Mesodermal cell (in vitro differentiated cells): ENCODE data around the gene RIOK3. TPM values are rescaled to one million over a fixed set of nuclear protein-coding genes. Genes with fewer than 3 reads are reported as not detected.

ENCODE experiments used
- H3K27ac ChIP-seq: 2 replicates; pipeline ENCODE4 v1.7.0; 2013; ENCODE audit warnings: mild to moderate bottlenecking, low read depth, low read length, moderate library complexity; ENCODE audit not compliant: severe bottlenecking
- H3K36me3 ChIP-seq: 2 replicates; pipeline ENCODE4 v1.7.1; 2013; ENCODE audit warnings: mild to moderate bottlenecking, low read length, moderate library complexity; ENCODE audit not compliant: control insufficient read depth, insufficient read depth
- H3K4me1 ChIP-seq: one replicate; pipeline ENCODE4 v1.7.1; 2013; ENCODE audit warnings: mild to moderate bottlenecking, low read length; ENCODE audit not compliant: insufficient read depth, control insufficient read depth, poor library complexity, severe bottlenecking
- H3K4me3 ChIP-seq: 2 replicates; pipeline ENCODE4 v1.7.0; 2013; ENCODE audit warnings: low read length, control low read depth, mild to moderate bottlenecking; ENCODE audit not compliant: insufficient read depth, poor library complexity, severe bottlenecking; ENCODE audit errors: extremely low read depth
- H3K9me3 ChIP-seq: 2 replicates; pipeline ENCODE4 v1.7.1; 2013; ENCODE audit warnings: mild to moderate bottlenecking, low read length, moderate library complexity; ENCODE audit not compliant: control insufficient read depth
- WGBS, 2 experiments: methylation state at CpG; one replicate each; pipeline ENCODE4 v1.1.5; 2013; ENCODE audit warnings: missing lambda C conversion rate in 2 of 2; ENCODE audit not compliant: insufficient coverage in 2 of 2; 5-methylcytosine and 5-hydroxymethylcytosine counted together
- polyA plus RNA-seq, 2 experiments: library from polyadenylated mRNA; stranded (reverse); fragments of 50-300 nt; gene quantifications; one replicate each; pipeline ENCODE4 v1.2.3, GENCODE V29; 2013

Gene RIOK3, protein sequence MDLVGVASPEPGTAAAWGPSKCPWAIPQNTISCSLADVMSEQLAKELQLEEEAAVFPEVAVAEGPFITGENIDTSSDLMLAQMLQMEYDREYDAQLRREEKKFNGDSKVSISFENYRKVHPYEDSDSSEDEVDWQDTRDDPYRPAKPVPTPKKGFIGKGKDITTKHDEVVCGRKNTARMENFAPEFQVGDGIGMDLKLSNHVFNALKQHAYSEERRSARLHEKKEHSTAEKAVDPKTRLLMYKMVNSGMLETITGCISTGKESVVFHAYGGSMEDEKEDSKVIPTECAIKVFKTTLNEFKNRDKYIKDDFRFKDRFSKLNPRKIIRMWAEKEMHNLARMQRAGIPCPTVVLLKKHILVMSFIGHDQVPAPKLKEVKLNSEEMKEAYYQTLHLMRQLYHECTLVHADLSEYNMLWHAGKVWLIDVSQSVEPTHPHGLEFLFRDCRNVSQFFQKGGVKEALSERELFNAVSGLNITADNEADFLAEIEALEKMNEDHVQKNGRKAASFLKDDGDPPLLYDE
- 58.3 TPM for polyA plus RNA-seq (2013, experiment 1 of 2)
- 53.9 TPM for polyA plus RNA-seq (2013, experiment 2 of 2)

DNA sequence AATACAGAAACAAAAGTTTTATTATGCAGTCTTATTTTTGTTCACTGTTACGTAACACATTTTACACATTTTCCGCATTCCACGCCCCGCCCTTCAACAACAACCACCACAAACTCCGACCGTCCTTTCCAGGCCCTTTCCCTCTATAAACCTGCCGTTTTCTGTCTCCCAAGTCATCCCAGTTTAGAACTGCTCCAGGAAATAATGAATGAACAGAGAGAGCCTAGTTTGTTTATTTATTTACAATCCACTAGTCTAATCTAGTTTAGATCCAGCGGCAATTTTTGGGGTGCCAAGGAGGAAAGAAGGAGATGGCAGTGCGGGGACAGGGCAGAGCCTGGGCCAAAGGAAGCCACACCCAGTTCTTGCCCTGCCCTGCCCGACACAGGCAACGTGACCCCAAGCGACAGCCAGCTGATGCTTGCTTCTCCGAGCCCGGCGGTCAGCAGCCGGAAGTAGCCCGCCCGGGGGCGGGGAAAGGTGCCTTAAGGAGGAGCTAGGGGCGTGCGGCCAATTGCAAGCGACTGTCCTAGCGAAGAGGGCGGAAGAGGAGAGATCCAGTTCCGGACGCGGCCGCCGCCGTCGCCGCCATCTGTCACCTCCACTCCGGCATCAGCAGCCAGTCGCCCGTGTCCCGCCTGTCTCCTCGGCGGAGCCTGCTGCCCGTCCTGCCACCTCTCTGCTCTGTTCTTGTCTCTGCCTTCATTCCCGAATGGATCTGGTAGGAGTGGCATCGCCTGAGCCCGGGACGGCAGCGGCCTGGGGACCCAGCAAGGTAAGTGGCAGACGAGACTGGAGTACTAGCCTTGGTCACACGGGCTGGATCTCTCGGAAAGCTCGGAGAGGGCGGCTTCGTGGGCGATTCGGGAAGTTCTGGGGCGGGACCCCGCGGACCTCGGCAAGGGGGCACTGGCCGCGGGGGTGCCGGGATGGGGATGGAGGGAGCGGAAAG lies at the start of gene RIOK3:
TSS of gene RIOK3 (plus strand) at position 560 of the 952 bp plus-strand sequence. CDS start at position 713, 153 bp downstream.
- Histone ChIP-seq H3K36me3 (peaks cover 16% of the 10 kb centered on the region), H3K4me1 (no peaks in the 10 kb centered on the region), H3K4me3 (peak within 1 kb of the TSS; percentile 98), H3K27ac (peak within 1 kb of the TSS; percentile 92), H3K9me3 (no peaks in the 10 kb centered on the region)
- WGBS, 2 experiments, result 4 to 5% methylated on average over 42 to 52 of the region's 60 CpGs

DNA sequence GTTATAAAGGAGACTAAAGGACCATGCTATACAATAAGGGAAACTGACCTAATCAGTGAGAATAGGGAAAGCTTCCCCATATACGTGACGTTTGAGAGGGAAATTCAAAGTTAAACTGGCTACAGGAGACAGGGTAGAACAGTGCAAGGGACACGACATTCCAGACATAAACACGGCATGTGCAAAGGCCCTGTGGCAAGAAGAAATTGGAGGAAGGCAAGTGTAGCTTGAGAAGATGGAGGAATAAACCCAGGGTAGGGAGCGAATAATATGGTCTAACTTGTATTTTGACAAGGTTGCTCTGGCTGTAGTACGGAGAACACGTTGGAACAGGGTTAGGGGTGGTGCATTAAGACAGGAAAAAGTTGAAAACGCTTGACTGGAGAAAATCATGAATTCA lies 49.8 kb upstream of the RIOK3 start:
- Histone ChIP-seq H3K36me3 (peaks cover 2% of the 10 kb centered on the region), H3K27ac (no peak overlapping the region), H3K9me3 (no peaks in the 10 kb centered on the region), H3K4me3 (no peak overlapping the region), H3K4me1 (peaks cover 15% of the 10 kb centered on the region)
- WGBS, 2 experiments, result 93 to 95% methylated on average over 8 of the region's 8 CpGs

DNA sequence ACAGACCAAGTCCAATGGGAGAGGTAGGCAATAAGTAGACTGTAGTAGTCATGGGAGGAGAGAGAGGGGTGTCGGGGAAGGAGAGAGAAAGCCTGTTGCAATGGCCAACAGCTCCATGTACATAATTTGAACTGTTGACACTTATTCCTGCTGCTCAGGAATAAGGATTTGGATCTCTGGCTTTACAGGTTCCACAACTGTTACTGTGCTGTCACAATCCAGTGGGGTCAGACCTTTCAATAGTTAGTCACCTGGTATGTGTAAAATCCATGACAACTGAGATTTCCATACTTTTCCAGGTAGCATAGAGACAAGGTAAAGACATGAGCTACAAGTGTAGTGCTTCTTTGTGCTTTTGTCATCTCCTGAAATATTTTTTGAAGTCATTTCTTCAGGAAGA lies 47.5 kb upstream of the RIOK3 start:
- Histone ChIP-seq H3K27ac (no peak overlapping the region), H3K9me3 (no peaks in the 10 kb centered on the region), H3K4me1 (peaks cover 15% of the 10 kb centered on the region), H3K36me3 (peaks cover 2% of the 10 kb centered on the region), H3K4me3 (no peak overlapping the region)
- 100% methylated on average over 1 of the region's 1 CpG for WGBS, 2 experiments

DNA sequence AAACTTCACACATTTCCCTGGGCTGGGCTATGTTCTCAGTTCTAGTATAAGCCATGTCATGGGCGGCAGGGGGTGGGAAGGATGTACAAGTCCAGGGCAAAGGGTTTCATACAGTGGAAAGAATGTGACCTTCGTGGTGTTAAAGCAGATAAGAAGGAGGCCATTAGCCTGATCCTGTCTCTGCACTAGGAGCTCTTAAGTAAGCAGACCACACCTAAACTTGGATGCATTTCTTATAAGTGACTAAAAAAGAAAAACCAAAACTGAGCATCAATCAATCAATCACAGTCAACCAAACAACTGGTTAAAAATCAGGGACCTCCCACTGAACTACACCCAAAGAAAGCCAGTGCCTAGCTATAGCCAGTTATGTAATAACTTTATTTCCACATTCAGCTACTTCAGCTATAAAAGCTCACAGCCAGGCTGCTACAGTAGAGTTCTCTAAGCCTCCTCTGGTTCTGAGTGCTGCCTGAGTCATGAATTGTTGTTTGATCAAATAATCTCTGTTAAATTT lies 46.8 kb upstream of the RIOK3 start:
- peaks cover 2% of the 10 kb centered on the region for H3K36me3 ChIP-seq
- H3K27ac ChIP-seq, result no peak overlapping the region
- no peak overlapping the region for H3K4me3 ChIP-seq
- H3K9me3 ChIP-seq, result no peaks in the 10 kb centered on the region
- H3K4me1 ChIP-seq, result peaks cover 9% of the 10 kb centered on the region
- 80 to 100% methylated on average over 1 of the region's 2 CpGs for WGBS, 2 experiments

DNA sequence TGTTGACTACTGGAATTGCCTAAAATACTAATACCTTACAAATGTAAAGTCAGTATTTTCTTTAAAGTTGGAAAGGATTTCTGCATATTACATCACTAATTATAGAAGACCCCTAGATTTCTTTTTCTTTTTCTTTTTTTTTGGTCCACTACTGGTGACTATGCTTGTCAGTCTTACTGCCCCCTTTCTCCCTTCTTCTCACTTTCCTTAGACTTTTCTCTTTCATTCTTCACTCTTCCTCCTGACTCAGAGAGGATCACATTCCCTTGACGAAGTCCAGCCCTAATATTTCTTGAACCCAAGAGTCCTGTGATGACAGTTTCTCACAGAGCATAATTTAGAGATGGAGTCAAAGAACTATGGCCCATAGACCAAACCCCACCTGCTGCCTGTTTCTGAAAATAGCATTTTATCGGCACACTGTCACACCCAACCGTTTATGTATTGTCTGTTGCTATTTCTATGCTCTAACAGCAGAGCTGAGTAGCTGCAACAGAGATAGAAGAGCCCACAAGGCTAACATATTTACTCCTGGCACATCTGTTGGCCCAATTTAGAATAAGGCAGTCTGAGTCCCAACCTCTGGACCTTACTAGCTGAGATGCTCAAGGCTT lies 40.6 kb upstream of the RIOK3 start:
- Histone ChIP-seq H3K9me3 (no peaks in the 10 kb centered on the region), H3K36me3 (no peaks in the 10 kb centered on the region), H3K4me1 (no peaks in the 10 kb centered on the region), H3K27ac (no peak overlapping the region), H3K4me3 (no peak overlapping the region)
- WGBS, 2 experiments, result 83 to 100% methylated on average over 3 of the region's 3 CpGs

DNA sequence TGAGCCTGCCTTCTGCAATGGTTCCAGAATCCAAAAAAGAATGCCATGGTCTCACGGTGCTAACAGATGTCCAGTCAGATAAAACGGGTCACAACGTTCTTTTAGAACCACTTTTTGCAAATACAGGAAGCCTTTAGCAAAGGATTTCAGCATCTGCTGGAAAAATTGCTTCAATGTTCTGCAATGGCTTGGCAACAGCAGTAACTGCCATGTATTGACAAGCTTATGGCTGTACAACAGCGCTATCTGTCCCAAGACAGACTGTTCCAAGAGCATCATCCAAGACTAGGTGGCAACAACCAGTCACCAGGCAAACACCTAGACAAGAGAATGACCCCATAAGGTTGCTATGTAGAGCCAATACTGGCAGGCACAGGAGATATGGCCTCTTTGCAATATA lies 37.6 kb upstream of the RIOK3 start:
- Histone ChIP-seq H3K27ac (no peak overlapping the region), H3K9me3 (no peaks in the 10 kb centered on the region), H3K36me3 (no peaks in the 10 kb centered on the region), H3K4me1 (no peaks in the 10 kb centered on the region), H3K4me3 (no peak overlapping the region)
- WGBS, 2 experiments, result 89 to 92% methylated on average over 4 of the region's 4 CpGs

DNA sequence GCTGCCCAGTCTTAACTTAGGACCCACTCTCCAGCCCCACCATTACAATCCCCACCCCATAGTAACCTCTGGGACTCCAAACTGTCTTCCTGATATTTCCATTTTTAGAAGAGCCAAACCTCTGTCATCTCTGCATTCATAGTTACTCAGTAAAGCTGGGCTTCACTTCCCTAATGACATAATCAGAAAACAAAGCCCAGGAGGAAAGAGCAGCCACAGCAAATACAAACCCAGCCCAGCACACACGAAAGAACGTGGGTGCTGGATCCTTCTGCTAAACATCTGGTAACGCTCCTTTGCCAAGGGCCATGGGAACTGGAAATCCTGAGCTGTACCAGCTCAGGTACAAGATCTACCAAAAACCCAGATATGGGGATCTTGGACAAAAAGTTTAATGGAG lies 36.8 kb upstream of the RIOK3 start:
- H3K27ac ChIP-seq, result no peak overlapping the region
- H3K4me1 ChIP-seq, result no peaks in the 10 kb centered on the region
- no peaks in the 10 kb centered on the region for H3K9me3 ChIP-seq
- 83% methylated on average over 2 of the region's 3 CpGs; no CpG with 5 or more reads in 1 of the 2 experiments for WGBS, 2 experiments
- H3K36me3 ChIP-seq, result no peaks in the 10 kb centered on the region
- H3K4me3 ChIP-seq, result no peak overlapping the region

DNA sequence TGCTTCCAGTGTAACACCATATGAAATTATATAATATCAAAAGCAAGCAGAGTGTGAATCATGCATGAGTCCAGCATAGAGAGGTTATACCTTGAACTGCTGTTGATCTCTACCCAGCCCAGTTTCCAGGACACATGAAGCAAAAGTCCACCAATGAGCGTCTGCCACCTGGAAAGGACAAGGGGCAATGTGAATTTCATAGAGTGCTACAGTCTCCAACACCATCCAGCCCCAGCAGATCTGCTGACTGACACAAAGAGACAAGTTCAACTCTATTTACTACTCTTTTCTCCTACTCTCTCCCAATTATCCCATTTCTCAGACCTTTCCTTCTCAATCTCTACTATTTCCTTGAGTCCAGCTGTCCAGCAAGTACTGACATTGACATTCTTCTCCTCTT lies 31.8 kb upstream of the RIOK3 start:
- 100% methylated on average over 1 of the region's 1 CpG; no CpG with 5 or more reads in 1 of the 2 experiments for WGBS, 2 experiments
- no peaks in the 10 kb centered on the region for H3K36me3 ChIP-seq
- no peaks in the 10 kb centered on the region for H3K4me1 ChIP-seq
- no peak overlapping the region for H3K27ac ChIP-seq
- no peak overlapping the region for H3K4me3 ChIP-seq
- H3K9me3 ChIP-seq, result no peaks in the 10 kb centered on the region

DNA sequence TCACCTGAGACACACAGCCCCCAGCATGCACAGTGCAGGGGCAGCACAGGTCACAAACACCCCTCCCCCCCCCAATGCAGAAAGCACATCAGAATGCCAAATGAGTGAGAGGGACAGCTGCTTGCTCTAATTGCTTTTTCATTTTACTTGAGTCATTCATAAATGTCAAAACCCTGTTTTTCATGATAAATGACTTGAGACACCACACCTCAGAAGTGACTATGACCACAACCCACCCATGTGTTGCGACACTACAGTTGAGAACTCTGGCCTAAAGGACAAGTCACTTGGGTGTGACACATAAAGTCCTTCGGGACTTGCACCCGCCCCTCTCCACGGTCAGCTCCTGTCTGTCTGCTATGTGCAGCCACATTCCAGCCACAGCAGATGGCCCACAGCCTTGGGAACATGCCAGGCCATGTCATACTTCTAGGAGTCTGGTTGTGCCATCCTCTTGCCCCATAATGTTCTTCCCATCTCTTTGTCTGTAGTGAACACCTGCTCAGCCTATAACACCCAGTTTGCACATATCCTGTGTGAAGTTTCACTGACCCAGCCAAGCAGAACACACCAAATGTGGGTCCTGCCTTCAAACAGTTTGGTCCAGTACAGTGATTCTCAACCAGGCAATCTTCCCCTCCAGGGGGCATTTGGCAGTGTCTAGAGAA lies 30.2 kb upstream of the RIOK3 start:
- H3K36me3 ChIP-seq, result no peaks in the 10 kb centered on the region
- WGBS, 2 experiments, result 83 to 88% methylated on average over 4 of the region's 4 CpGs
- no peaks in the 10 kb centered on the region for H3K9me3 ChIP-seq
- no peaks in the 10 kb centered on the region for H3K4me1 ChIP-seq
- H3K4me3 ChIP-seq, result no peak overlapping the region
- H3K27ac ChIP-seq, result no peak overlapping the region

DNA sequence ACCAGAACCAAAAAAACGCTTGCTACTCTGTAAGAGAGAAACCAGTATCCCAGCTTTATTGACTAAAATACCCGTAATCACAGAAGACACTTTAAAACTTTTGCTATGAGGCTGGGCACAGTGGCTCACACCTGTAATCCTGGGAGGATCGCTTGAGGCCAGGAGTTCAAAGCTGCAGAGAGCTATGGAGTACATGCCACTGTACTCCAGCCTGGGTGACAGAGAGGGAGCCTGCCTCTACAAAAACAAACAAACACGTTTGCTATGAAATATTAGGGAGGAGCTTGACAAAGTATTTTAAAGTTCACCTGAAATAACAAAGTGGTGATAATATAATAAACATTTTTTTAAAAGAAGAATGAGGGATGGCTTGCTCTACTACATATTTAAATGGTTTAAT lies 28.5 kb upstream of the RIOK3 start:
- H3K9me3 ChIP-seq, result no peaks in the 10 kb centered on the region
- no peaks in the 10 kb centered on the region for H3K4me1 ChIP-seq
- WGBS, 2 experiments, result 97 to 100% methylated on average over 3 of the region's 4 CpGs
- H3K36me3 ChIP-seq, result peaks cover 6% of the 10 kb centered on the region
- H3K4me3 ChIP-seq, result no peak overlapping the region
- no peak overlapping the region for H3K27ac ChIP-seq
